Measurements from ENCODE around the gene ZNF750. TPM values are rescaled to one million over a fixed set of nuclear protein-coding genes. Genes with fewer than 3 reads are reported as not detected.

ZNF750 gene
- total and polyA plus RNA-seq, 2 of the 13 experiments (the other 11 are each of a cell fraction or from before 2014, with no cell fraction given) = not detected

DNA sequence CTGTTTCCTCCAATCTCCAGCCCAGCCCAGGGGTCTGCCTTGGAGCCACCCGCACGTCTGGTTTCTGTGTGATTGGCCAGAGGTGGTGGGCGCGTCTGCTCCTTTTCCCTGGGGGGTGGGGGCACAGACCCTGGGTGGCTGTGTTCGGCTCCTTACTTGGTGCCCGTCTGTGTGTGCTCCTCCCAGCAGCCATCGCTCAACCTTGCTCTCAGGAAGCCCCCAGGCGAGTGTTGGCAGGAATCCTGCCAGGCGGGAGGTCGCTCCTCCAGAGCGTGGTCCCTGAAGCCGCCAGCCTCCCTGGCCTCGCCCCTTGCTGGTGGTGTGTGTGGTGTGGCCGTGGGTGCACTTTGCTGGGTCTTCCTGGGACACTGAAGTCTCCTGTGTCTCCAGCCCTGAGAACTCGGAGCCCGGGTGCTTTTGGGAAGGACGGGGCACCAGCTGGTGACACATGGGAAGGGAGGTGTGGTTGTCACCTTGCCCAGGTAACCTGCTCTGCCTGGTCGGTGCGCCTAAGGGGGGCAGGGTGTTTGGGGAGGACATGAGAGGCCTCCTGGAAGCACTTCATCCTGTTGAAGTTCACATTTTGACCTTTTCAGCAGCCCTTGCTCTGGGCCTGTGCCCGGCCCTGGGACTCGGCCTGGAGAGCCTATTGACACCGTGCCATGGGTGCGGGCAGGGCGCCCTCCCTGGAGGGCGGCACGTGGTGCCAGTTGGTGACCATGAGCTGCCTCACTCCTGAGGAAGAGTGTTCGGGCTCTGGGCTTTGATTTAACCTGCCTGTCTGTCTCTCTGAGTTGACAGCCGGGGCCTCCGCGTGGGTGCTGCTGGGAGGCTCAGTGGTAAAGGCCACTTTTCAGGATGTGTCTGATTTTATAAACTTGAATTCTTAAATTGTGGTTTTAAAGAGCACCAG lies 49.0 kb upstream of the ZNF750 start (continued):
- TF ChIP-seq HNF4A (CRISPR knock-in tag; IDR thresholded peaks at IDR 0.05) (no peak), ISL2 (CRISPR knock-in tag; IDR thresholded peaks at IDR 0.05) (no peak), MATR3 (CRISPR knock-in tag; IDR thresholded peaks at IDR 0.05) (no peak), NR1H2 (CRISPR knock-in tag; IDR thresholded peaks at IDR 0.05; ENCODE audit: borderline replicate concordance, low read depth) (no peak), RBAK (CRISPR knock-in tag; IDR thresholded peaks at IDR 0.05) (no peak), BRD4 (CRISPR knock-in tag; IDR thresholded peaks at IDR 0.05) (no peak), SNAPC2 (CRISPR knock-in tag; IDR thresholded peaks at IDR 0.05) (no peak), NFIC (IDR thresholded peaks at IDR 0.05; ENCODE audit: low read length) (no peak; the same call in 1 of the 2 replicates), FOXA3 (CRISPR knock-in tag; IDR thresholded peaks at IDR 0.05) (no peak), ONECUT2 (CRISPR knock-in tag; IDR thresholded peaks at IDR 0.05) (no peak), TAF1 (CRISPR knock-in tag; IDR thresholded peaks at IDR 0.05) (no peak), POLR2G (IDR thresholded peaks at IDR 0.05; ENCODE audit: low read depth, low read length) (0 out of 2 replicates have a peak, but pooled peaks have one; percentile 38), FOXJ3 (CRISPR knock-in tag; IDR thresholded peaks at IDR 0.05; ENCODE audit: borderline replicate concordance) (no peak), MEF2D (CRISPR knock-in tag; IDR thresholded peaks at IDR 0.05) (no peak), TCF7 (IDR thresholded peaks at IDR 0.05; ENCODE audit: low read depth) (no peak), MYNN (CRISPR knock-in tag; IDR thresholded peaks at IDR 0.05; ENCODE audit: low read depth) (no peak)
- TF ChIP-seq, protein P1, sequence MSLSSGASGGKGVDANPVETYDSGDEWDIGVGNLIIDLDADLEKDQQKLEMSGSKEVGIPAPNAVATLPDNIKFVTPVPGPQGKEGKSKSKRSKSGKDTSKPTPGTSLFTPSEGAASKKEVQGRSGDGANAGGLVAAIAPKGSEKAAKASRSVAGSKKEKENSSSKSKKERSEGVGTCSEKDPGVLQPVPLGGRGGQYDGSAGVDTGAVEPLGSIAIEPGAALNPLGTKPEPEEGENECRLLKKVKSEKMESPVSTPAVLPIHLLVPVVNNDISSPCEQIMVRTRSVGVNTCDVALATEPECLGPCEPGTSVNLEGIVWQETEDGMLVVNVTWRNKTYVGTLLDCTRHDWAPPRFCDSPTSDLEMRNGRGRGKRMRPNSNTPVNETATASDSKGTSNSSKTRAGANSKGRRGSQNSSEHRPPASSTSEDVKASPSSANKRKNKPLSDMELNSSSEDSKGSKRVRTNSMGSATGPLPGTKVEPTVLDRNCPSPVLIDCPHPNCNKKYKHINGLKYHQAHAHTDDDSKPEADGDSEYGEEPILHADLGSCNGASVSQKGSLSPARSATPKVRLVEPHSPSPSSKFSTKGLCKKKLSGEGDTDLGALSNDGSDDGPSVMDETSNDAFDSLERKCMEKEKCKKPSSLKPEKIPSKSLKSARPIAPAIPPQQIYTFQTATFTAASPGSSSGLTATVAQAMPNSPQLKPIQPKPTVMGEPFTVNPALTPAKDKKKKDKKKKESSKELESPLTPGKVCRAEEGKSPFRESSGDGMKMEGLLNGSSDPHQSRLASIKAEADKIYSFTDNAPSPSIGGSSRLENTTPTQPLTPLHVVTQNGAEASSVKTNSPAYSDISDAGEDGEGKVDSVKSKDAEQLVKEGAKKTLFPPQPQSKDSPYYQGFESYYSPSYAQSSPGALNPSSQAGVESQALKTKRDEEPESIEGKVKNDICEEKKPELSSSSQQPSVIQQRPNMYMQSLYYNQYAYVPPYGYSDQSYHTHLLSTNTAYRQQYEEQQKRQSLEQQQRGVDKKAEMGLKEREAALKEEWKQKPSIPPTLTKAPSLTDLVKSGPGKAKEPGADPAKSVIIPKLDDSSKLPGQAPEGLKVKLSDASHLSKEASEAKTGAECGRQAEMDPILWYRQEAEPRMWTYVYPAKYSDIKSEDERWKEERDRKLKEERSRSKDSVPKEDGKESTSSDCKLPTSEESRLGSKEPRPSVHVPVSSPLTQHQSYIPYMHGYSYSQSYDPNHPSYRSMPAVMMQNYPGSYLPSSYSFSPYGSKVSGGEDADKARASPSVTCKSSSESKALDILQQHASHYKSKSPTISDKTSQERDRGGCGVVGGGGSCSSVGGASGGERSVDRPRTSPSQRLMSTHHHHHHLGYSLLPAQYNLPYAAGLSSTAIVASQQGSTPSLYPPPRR (CRISPR knock-in tag; IDR thresholded peaks at IDR 0.05; ENCODE audit: borderline replicate concordance) = no peak; the same call in 1 of the 2 replicates
- TF ChIP-seq, protein P2, sequence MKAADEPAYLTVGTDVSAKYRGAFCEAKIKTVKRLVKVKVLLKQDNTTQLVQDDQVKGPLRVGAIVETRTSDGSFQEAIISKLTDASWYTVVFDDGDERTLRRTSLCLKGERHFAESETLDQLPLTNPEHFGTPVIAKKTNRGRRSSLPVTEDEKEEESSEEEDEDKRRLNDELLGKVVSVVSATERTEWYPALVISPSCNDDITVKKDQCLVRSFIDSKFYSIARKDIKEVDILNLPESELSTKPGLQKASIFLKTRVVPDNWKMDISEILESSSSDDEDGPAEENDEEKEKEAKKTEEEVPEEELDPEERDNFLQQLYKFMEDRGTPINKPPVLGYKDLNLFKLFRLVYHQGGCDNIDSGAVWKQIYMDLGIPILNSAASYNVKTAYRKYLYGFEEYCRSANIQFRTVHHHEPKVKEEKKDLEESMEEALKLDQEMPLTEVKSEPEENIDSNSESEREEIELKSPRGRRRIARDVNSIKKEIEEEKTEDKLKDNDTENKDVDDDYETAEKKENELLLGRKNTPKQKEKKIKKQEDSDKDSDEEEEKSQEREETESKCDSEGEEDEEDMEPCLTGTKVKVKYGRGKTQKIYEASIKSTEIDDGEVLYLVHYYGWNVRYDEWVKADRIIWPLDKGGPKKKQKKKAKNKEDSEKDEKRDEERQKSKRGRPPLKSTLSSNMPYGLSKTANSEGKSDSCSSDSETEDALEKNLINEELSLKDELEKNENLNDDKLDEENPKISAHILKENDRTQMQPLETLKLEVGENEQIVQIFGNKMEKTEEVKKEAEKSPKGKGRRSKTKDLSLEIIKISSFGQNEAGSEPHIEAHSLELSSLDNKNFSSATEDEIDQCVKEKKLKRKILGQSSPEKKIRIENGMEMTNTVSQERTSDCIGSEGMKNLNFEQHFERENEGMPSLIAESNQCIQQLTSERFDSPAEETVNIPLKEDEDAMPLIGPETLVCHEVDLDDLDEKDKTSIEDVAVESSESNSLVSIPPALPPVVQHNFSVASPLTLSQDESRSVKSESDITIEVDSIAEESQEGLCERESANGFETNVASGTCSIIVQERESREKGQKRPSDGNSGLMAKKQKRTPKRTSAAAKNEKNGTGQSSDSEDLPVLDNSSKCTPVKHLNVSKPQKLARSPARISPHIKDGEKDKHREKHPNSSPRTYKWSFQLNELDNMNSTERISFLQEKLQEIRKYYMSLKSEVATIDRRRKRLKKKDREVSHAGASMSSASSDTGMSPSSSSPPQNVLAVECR (CRISPR knock-in tag; IDR thresholded peaks at IDR 0.05; ENCODE audit: borderline replicate concordance) = no peak
- TF ChIP-seq, protein P3, sequence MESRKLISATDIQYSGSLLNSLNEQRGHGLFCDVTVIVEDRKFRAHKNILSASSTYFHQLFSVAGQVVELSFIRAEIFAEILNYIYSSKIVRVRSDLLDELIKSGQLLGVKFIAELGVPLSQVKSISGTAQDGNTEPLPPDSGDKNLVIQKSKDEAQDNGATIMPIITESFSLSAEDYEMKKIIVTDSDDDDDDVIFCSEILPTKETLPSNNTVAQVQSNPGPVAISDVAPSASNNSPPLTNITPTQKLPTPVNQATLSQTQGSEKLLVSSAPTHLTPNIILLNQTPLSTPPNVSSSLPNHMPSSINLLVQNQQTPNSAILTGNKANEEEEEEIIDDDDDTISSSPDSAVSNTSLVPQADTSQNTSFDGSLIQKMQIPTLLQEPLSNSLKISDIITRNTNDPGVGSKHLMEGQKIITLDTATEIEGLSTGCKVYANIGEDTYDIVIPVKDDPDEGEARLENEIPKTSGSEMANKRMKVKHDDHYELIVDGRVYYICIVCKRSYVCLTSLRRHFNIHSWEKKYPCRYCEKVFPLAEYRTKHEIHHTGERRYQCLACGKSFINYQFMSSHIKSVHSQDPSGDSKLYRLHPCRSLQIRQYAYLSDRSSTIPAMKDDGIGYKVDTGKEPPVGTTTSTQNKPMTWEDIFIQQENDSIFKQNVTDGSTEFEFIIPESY (CRISPR knock-in tag; IDR thresholded peaks at IDR 0.05) = peak; percentile 97
